H1 (cell line): ENCODE measurements around the gene GP1BB. TPM values are rescaled to one million over a fixed set of nuclear protein-coding genes. Genes with fewer than 3 reads are reported as not detected.

Experiments
- POU5F1 ChIP-seq: IDR thresholded peaks from 2 replicates; pipeline ENCODE4 v1.6.1; 2011; ENCODE audit warnings: low read depth, mild to moderate bottlenecking, low read length, moderate library complexity
- polyA plus RNA-seq, 7 experiments: library from polyadenylated mRNA; depleted of rRNA in 3 of 7; stranded (reverse) in 5 of 7; unstranded in 2 of 7; fragments of >200 nt in 5 of 7; fragments of 200-250 nt in 2 of 7; gene quantifications; 1 replicate in 5 of 7; 2 replicates in 1 of 7; 4 replicates in 1 of 7; pipeline versions ENCODE4 v1.2.1 to v1.2.3, GENCODE V29; 2011 to 2013; ENCODE audit warnings: missing spikeins in 2 of 7, mixed read lengths in 2 of 7
- total RNA-seq: library from RNA; stranded (reverse); fragmentation: NEBNext Ultra II Directional; extraction: Animal tissue kit (Norgen Biotek cat#: 25700); gene quantifications from 2 replicates; pipeline ENCODE4 v1.2.1, GENCODE V29; 2021

GP1BB gene
- total and polyA plus RNA-seq, 2 of the 8 experiments (the other 6 are each of a cell fraction or from before 2014, with no cell fraction given), result 0.36 TPM; not detected in 1

GRCh38 chr22:19743081-19743480 lies 19.7 kb downstream of the GP1BB start (continued):
- no peak for TF ChIP-seq POU5F1
